ENCODE results near the gene ASIC1.
"Not testable (repeated sequence)": the region's sequence is repeated elsewhere in the genome, so short reads cannot be mapped to it uniquely, and the experiment has no call there.

ASIC1 gene

DNA sequence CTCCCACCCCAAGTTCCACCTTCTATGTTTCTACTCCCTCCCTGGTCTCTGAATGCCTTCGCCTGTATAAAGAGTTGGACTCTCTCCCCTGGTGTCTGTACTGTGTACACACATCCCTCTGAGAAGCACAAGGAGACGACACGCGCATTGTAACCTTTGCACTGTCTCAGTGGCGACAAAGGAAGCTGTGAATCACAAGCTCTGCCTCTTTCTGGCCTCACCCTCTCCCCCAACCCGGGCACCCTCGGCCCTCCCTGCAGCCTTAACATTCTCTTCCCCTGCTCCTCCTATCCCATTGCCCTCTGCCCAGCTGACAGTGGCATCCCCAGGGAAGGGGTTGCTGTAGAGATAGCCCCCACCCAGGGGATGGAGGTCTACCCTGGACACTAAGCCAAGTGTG is 25.2 kb downstream of the ASIC1 start:
- TF ChIP-seq CTCF (conservative IDR thresholded peaks at IDR 0.05; ENCODE audit: low read depth, low read length) = no peak

DNA sequence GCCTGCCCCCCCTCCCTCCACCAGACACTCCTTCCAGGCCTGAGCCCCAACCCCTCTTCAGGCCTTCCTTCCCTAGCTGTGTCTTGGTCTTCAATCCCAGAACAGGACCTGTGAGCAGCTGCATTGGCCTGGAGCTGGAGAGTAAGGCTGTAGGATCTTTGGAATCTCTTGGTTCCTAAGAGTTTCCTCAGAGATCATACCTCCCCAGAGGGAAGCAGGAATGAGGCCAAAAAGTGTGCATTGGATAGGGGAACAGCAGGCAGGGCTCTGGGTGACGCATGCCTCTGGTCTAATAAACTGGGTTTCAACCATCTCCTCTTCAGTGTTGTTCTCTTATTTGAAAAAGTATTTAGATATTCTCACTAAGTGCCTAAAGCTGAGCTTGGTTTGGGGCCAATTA is 25.9 kb downstream of the ASIC1 start:
- no peak for TF ChIP-seq CTCF (conservative IDR thresholded peaks at IDR 0.05; ENCODE audit: low read depth, low read length)
- H3K4me3 ChIP-seq (ENCODE audit: low read depth, low read length) = no peak overlapping the region
- no peak for DNase-seq (ENCODE audit: low read depth)

More for the DNA sequence above, 25.2 kb downstream of the ASIC1 start:
- DNase-seq (ENCODE audit: low read depth) = no peak
- no peak overlapping the region for H3K4me3 ChIP-seq (ENCODE audit: low read depth, low read length)

DNA sequence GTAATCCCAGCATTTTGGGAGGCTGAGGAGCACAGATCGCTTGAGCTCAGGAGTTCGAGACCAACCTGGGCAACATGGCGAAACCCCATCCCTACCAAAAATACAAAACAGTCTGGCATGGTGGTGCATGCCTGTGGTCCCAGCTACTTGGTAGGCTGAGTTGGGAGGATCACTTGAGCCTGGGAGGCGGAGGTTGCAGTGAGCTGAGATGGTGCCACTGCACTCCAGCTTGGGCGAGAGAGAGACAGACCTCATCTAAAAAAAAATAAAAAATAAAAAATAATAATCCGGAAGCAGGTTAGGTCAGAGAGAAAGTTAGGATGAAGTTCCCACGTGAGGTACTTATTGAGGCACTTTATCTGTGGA is 27.0 kb downstream of the ASIC1 start:
- not testable (repeated sequence) for DNase-seq (ENCODE audit: low read depth)
- peak overlapping the region; percentile 69 for H3K4me3 ChIP-seq (ENCODE audit: low read depth, low read length)

DNA sequence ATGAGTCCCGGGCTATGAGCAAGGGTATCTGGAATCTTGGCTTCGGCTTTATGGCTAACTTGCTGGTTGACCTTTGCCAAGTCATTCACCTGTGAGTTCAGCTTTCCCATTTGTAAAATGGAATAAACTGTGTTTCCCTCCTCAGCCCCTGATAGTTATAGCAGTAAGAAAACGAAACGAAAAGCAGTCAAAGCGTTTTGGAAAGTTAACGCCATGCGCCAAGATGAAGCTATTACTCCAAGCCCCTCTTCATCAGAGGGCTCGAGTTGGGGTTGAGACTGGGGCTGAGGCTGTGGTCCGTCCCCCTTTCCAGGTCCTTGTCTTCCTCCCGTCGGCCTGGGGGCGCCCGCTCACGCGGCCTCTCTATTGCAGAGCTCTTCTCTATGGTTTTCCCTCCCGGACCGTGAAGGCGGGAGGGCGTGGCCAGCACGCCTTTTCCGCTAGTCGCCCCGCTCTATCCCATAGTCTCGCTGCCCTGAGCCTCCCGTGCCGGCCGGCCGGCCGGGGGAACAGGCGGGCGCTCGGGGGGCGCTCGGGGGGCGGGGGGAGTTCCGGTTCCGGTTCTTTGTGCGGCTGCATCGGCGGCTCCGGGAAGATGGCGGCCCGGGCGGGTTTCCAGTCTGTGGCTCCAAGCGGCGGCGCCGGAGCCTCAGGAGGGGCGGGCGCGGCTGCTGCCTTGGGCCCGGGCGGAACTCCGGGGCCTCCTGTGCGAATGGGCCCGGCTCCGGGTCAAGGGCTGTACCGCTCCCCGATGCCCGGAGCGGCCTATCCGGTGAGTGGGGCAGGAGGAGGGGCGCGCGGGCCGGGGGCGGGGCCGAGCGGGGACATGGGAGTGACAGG is 27.6 kb downstream of the ASIC1 start, which contains the start of gene SMARCD1:
SMARCD1 (plus strand) TSS at position 568 of the 840 bp plus-strand sequence; CDS start at position 596, 28 bp downstream.
- DNase-seq (ENCODE audit: low read depth) = peak; percentile 90
- peak; percentile 64 for TF ChIP-seq CTCF (conservative IDR thresholded peaks at IDR 0.05; ENCODE audit: low read depth, low read length)
- peak within 1 kb of the TSS; percentile 69 for H3K4me3 ChIP-seq (ENCODE audit: low read depth, low read length)

- DNase-seq (ENCODE audit: low read depth) = no peak
- H3K4me3 ChIP-seq (ENCODE audit: low read depth, low read length) = peak overlapping the region; percentile 69
Observed at GRCh38 chr12:50085615-50086072, 28.2 kb downstream of the ASIC1 start.

GRCh38 chr12:50086148-50086547 is 28.8 kb downstream of the ASIC1 start:
- peak overlapping the region; percentile 69 for H3K4me3 ChIP-seq (ENCODE audit: low read depth, low read length)
- no peak for TF ChIP-seq CTCF (conservative IDR thresholded peaks at IDR 0.05; ENCODE audit: low read depth, low read length)
- no peak for DNase-seq (ENCODE audit: low read depth)

More at GRCh38 chr12:50085615-50086072, 28.2 kb downstream of the ASIC1 start:
- no peak for TF ChIP-seq CTCF (conservative IDR thresholded peaks at IDR 0.05; ENCODE audit: low read depth, low read length)

DNA sequence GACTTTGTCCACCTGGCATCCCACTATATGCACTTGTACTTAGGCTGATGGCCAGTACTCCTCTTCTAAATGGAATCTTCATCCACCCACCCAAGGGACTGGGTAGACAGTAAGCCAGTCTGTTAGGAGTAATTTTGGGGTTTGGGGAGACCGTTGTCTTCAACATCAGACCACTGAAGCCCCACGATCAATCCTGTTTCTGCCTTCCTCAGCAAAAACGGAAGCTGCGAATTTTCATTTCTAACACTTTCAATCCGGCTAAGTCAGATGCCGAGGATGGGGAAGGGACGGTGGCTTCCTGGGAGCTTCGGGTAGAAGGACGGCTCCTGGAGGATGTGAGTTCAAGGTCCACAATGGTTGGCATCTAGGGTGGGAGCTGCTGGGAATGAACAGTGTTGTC is 29.8 kb downstream of the ASIC1 start:
- no peak overlapping the region for H3K4me3 ChIP-seq (ENCODE audit: low read depth, low read length)
- TF ChIP-seq CTCF (conservative IDR thresholded peaks at IDR 0.05; ENCODE audit: low read depth, low read length) = no peak
- DNase-seq (ENCODE audit: low read depth) = no peak
